Limb (tissue), 2 donors: Measurements from ENCODE around the gene EFCAB8.

Experiments used
- DNase-seq, 2 donors: peaks; one replicate each; pipeline ENCODE4 v3.0.0-alpha.2; 2016; ENCODE audit errors: extremely low spot score in 2 of 2

Gene EFCAB8

GRCh38 chr20:32858701-32859372 is at the start of gene EFCAB8:
EFCAB8 (plus strand) TSS chr20:32858923; CDS start chr20:32863793, 4,870 bp downstream.
- DNase-seq: no peak

- DNase-seq: no peak
Measured at GRCh38 chr20:32809907-32810306, 48.8 kb upstream of the EFCAB8 start.

DNA sequence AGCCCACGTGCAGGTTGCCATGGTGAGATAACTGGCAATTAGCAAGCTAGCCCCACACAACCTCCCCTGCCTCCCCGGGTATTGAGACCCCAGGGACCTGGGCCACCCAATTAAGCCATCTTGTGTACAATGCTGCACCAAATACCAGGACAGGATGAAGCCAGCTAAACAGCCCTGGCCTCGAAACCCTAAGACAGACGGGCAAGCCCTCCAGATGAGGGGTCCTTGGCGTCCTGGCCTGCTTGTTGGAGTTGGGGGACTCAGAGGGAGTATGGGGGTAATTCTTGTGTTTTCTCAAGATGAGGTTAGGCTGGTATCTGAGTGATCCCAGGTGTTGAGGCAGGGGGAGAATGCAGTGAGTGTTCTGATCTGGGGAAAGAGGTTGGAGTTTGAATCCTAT is 47.8 kb upstream of the EFCAB8 start:
- no peak for DNase-seq

GRCh38 chr20:32811886-32812285 is 46.8 kb upstream of the EFCAB8 start:
- no peak for DNase-seq

GRCh38 chr20:32819992-32820697 is 38.6 kb upstream of the EFCAB8 start:
- DNase-seq: peak in 1 of 2 donors; percentile 79

- DNase-seq: no peak
Measured at GRCh38 chr20:32820698-32821377, 37.9 kb upstream of the EFCAB8 start.

- no peak for DNase-seq
Measured at GRCh38 chr20:32822225-32822624, 36.5 kb upstream of the EFCAB8 start.

GRCh38 chr20:32823078-32823477 is 35.6 kb upstream of the EFCAB8 start:
- DNase-seq: no peak

DNA sequence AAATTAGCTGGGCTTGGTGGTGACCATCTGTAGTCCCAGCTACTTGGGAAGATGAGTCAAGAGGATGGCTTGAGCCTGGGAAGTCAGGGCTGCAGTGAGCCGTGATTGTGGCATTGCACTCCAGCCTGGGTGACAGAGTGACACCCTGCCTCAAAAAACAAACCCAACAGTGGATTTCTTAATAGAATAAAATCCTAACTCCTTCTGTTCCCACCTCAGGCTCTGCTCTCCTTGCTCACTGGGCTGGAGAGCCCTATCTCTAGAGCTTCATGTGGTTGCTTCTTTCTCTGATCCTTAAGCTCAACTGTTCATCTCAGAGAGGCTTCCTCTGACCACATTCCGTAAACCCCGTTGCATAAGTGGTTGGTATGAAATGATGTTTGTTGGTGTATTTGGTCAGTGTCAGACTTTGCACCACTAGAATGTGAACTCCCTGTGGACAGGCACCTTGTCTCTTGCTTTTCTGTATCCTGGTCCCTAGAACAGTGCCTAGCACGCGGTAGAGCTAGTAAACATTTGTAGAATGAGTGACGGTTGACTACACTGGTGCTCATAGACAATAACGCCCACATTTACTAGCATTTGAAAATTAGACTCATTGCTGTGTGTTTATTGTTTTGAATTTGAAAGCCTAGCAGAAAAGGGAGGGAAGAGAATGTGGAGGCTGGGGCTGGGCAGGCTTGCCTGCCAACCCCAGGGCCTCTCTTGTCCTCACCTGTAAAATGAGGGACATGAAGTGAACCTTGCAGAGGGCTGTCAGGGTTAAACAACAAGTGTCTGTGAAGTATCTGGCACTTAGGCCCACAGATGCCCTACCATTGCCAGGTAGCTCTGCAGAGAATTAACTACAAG is 34.8 kb upstream of the EFCAB8 start:
- no peak for DNase-seq

DNA sequence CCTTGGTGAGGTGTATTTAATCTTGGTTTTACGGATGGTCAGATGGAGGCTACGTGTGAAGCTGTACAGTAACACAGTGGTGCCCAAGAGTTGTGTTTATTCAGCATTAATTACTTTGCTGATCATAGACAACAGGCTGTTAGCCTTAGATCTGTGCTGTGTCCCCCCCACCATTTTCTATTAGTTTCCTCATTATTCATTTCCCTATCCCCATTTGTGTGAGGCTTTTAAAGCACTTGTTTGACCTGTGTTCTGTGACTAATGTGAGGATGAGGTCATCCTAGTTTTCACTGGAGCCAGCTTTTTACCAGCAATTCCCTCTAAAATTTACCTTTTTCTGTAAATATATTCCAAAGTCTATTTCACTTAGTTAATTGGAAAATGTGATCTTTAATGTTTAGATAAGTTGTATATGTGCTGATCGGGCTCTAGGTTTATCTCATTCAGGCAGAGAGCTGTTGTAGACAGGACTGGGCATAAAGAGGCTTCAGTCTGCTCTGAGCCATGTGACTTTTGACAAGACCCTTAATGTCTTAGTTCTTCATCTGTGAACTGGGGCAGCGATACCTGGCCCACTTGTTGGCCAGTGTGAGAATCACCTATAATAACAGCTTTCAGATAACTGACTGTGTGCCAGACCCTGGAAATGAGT is 30.6 kb upstream of the EFCAB8 start:
- DNase-seq: no peak

DNA sequence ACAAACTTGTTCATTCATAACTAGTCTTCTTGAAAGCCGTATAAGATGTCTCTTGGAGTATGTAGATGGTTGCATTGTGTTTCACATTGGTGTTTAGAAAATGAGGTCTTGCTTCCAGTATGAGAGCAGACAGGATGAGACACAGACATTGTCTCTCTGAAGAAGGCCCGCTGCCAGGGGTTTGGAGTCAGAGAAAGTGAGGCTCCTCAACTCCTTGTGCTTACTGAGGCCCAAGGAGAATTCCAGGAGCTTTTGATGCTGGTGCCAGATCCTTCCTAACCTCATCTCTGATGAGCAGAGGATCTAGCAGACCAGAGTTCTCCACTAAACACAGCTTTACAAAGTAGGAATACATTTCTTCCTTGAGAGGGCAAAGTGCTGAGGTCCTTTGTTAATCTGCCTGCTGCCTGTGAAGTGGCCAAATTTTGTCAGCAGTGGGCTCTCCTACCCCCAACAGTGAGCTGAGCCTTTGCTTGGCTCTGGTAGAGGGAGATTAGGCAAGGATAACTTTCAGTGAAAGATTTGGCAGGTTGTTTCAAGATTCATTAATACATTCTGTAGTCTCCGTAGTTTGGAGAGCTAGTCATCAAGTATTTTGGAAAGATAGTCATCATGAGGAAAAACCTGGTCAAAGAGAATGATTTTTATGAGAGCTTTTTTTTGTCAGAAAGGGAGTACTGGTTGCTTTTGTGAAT is 29.3 kb upstream of the EFCAB8 start:
- DNase-seq: no peak

DNA sequence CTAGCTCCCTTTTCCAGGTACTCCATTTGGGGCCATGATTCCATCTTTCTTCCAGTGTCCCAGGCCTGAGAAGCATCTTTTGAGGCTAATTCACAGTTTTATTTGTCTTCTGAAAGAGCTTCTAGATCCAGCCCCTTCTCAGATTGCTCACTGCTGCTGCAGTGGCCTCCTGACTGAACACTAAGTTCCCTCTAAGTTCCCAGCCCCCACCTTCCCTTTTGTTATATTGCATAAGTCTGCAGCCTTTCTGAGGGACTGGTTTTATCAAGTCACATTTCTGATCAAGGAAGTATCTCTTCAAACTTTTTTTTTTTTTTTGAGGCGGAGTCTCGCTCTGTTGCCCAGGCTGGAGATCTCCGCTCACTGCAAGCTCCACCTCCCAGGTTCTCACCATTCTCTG is 28.3 kb upstream of the EFCAB8 start:
- DNase-seq: no peak

DNA sequence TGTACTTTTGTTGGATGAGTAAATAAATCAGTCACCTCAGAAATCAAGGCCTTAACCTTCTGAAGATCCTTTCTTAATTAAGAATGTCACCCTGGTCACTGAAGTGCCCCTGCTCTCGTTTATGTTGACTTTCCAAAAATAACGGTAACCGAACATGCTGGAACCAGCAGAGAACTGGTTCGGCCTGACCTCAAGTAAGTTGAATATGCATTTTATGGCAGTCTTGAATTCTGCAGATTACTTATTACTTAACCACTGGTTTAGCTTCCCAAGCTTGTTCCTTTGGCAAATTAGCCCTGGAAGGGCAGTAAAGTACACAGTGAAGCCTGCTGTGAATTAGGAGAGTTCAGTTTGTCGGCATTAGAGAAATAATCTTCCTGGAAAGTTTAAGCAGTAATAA is 26.7 kb upstream of the EFCAB8 start:
- DNase-seq: no peak

DNA sequence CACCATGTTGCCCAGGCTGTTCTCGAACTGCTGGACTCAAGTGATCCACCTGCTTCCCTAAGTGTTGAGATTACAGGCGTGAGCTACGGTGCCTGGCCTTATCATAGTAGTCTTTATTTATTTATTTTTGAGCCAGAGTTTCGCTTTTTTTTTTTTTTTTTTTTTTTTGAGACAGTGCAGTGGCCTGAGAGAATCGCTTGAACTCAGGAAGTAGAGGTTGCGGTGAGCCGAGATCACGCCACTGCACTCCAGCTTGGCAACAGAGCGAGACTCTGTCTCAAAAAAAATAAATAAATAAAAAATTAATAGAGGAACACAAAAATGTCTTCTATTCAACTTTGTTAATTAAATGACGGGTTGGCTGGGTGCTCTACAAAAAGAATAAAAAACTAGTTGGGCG is 26.1 kb upstream of the EFCAB8 start:
- DNase-seq: no peak

DNA sequence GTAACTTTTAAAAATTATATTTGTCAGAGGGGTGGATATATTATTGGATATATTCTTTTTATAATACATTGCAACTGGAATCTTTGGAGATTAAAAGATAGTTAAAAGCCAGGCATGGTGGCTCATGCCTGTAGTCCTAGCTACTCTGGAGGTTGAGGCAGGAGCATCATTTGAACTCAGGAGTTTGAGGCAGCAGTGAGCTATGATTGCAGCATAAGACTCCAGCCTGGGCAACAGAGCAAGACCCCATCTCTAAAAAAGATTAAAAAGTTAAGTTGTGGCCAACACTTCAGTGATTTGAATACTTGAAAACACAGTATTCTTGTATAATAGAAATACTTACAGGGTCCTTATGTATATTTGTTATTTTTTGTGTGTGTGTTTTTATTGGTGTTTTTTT is 23.8 kb upstream of the EFCAB8 start:
- no peak for DNase-seq

GRCh38 chr20:32837157-32837556 is 21.6 kb upstream of the EFCAB8 start:
- DNase-seq: no peak

DNA sequence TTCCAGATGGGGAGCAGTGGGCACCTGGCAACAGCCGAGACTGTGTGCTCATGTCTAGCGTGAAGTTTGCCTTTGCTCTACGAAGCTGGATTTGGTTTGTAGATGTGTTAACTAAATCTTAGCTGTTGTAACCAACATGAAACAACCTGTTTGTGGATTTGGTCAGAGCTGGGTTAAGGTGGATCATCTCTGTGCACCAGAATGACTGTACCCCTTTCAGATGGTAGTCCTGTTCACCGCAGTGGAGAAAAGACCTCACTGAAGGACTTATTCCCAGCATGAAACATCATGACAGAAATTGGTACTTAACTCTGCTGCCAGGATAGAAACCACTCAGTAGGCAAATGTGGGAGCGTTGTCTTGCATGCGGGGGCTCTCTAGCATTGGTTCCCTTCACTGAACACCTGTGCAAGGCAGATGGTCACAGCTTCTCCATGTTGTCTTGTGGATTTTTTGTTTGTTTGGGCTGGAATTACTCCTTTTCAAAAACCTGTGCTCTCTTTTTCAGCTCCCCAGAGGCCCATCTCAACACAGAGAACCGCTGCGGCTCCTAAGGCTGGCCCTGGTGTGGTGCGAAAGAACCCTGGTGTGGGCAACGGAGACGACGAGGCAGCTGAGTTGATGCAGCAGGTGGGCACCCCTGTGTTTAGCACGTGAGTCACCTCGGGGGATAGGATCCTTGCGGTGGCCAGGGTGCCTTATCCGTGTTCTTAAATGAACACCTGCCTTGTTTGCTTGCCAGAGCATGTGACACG is 19.3 kb upstream of the EFCAB8 start:
- no peak for DNase-seq

DNA sequence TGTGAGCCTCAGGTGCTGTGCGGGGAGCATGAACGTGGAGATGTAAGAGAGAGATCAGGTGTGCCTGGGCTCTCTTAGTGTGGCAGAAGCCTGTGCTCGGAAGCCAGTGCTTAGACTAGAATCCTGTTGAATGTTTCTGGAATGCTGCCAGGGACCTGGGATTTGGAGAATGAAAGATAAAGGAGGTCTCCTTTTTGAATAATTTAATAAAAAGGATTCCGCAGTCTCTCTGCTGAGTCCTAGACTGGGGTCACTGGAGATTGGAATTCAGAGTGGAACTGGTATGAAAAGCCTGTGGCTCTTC is 18.8 kb upstream of the EFCAB8 start:
- DNase-seq: no peak

- no peak for DNase-seq
Measured at GRCh38 chr20:32841174-32841573, 17.5 kb upstream of the EFCAB8 start.

- no peak for DNase-seq
Measured at GRCh38 chr20:32841632-32842031, 17.1 kb upstream of the EFCAB8 start.
